Thyroid gland (tissue), 4 donors: ENCODE results near the gene RANBP10.

Experiments
- CTCF ChIP-seq, 6 experiments: fragments of 200-600 bp in 3 of 6; fragments of 450-650 bp in 3 of 6; sonication (generic) in 3 of 6; IDR thresholded peaks; one replicate each; pipeline ENCODE4 v1.5.1; 2016 to 2019; ENCODE audit warnings: antibody characterized with exemption in 6 of 6, mild to moderate bottlenecking in 2 of 6, inconsistent platforms in 1 of 6, moderate library complexity in 1 of 6
- POLR2A ChIP-seq, 2 donors: fragments of 450-650 bp; IDR thresholded peaks; one replicate each; pipeline ENCODE4 v1.6.1; 2017; ENCODE audit warnings: antibody characterized with exemption in 2 of 2, mild to moderate bottlenecking in 2 of 2, moderate library complexity in 1 of 2

- peak in 1 of 6 experiments; percentile 18 for TF ChIP-seq CTCF (IDR thresholded peaks at IDR 0.05)
- TF ChIP-seq POLR2A (IDR thresholded peaks at IDR 0.05) = no peak
Observed at GRCh38 chr16:67807148-67807682, 855 bp upstream of the RANBP10 start.
